ENCODE measurements around the gene ITPK1. TPM values are rescaled to one million over a fixed set of nuclear protein-coding genes. Genes with fewer than 3 reads are reported as not detected.

ITPK1 gene
- total RNA-seq, 2 experiments from 2014 or later, result 17.8 to 34.7 TPM

DNA sequence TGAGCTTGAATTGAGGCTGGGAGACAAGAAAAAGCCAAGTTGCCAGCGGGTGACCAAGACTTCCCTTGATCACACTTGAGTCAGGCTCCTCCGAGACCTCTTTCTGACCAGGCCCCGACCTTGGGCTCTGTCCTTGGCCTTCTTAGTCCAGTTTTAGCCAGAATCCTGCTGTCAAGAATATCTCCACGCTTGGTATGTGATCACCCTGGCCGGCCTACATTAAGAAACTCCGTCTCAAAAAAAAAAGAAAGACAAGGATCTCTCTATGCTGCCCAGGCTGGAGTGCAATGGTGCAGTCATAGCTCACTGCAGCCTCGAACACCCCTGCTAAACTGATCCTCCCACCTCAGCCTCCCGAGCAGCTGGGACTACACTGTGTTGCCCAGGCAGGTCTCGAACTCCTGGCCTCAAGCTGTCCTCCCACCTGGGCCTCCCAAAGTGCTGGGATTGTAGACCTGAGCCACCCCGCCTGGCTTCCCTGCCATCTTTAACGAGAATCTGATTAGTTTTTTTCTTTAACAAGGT is 1.0 kb upstream of the ITPK1 start:
- H3K4me1 ChIP-seq (ENCODE audit: insufficient read depth, low read length, poor library complexity, severe bottlenecking), result peaks cover 27% of the 10 kb centered on the region
- BruUV-seq (replicated peaks), result no TSS peak
- intact Hi-C loops (cut with micrococcal nuclease; ENCODE audit: unreplicated experiment), result loop anchor here (10.0 kb wide), 1 partner anchor 218 kb away; the partner anchor contains the start of gene BTBD7
- TF ChIP-seq, protein P1, sequence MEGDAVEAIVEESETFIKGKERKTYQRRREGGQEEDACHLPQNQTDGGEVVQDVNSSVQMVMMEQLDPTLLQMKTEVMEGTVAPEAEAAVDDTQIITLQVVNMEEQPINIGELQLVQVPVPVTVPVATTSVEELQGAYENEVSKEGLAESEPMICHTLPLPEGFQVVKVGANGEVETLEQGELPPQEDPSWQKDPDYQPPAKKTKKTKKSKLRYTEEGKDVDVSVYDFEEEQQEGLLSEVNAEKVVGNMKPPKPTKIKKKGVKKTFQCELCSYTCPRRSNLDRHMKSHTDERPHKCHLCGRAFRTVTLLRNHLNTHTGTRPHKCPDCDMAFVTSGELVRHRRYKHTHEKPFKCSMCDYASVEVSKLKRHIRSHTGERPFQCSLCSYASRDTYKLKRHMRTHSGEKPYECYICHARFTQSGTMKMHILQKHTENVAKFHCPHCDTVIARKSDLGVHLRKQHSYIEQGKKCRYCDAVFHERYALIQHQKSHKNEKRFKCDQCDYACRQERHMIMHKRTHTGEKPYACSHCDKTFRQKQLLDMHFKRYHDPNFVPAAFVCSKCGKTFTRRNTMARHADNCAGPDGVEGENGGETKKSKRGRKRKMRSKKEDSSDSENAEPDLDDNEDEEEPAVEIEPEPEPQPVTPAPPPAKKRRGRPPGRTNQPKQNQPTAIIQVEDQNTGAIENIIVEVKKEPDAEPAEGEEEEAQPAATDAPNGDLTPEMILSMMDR (conservative IDR thresholded peaks at IDR 0.05; ENCODE audit: low read length), result no peak
- TF ChIP-seq EZH2phosphoT487 (IDR thresholded peaks at IDR 0.05; ENCODE audit: borderline replicate concordance, low read depth, low read length), result no peak
- POLR2A ChIA-PET, result interaction anchor here (0.6 kb wide), 1 partner anchor 18 kb away, joined by 3 read pairs; no protein-coding TSS in a partner anchor
- no peaks in the 10 kb centered on the region for H3K36me3 ChIP-seq (ENCODE audit: insufficient read depth, low read length)
- H3K4me3 ChIP-seq (ENCODE audit: low read depth, low read length, poor library complexity, severe bottlenecking), result peak overlapping the region; percentile 81
- 0 out of 2 replicates have a peak, but pooled peaks cover 3% of the 10 kb centered on the region for H4K20me1 ChIP-seq (ENCODE audit: insufficient read depth, low read length)
- H3K27ac ChIP-seq (ENCODE audit: low read depth, low read length, poor library complexity, severe bottlenecking), result no peak overlapping the region
- no peak for DNase-seq (ENCODE audit: low spot score)
- H3K9me2 ChIP-seq (ENCODE audit: insufficient read depth, low read length), result no peaks in the 10 kb centered on the region
- no peaks in the 10 kb centered on the region for H3K9me3 ChIP-seq (ENCODE audit: low read length)
- peak overlapping the region; percentile 88; the same call in 1 of the 2 replicates for H2AFZ ChIP-seq (ENCODE audit: low read length)
- CTCF ChIA-PET (ENCODE audit: unreplicated experiment), result interaction anchor here (0.9 kb wide), 1 partner anchor 164 kb away, joined by 3 read pairs; no protein-coding TSS in a partner anchor
- H3K4me2 ChIP-seq (ENCODE audit: low read length), result peak overlapping the region; percentile 93
- H3K79me2 ChIP-seq (ENCODE audit: insufficient read depth, low read depth, low read length), result no peaks in the 10 kb centered on the region

DNA sequence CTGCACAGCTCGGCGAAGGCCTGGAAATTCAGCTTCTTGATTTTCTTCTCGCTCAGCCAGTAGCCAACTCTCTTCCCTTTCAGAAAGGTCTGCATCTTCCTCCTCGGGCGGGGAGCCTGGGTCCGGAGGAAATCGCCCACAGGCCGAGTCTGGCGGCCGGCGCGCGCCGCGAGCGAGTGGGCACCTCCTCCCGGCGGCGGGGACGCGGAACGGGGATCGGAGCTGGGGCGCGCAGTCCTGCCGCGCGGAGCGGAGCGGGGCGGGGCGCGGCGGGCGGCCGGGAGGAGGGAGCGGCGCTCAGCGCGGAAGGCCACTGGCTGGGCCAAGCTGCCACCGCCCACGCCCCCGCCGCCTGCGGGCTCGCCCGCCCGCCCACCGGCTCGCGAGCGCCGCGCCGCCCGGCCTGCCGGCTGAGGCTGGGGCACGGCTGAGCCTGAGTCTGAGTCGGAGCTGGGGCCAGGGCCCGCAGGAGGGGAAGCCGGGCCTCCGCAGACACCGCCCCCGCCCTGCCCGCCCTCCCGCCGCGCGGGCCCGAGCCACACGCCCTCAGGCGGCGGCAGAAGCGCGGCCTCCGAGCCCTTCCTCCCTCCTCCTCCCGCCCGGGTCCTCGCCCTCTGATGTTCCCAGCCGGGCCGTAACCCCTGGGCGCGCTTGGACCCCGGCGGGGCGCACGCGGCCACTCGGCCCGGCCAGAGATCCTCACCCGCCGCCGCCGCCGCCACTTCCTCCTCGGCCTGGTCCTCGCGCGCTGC is 480 bp downstream of the ITPK1 start:
- intact Hi-C loops (cut with micrococcal nuclease; ENCODE audit: unreplicated experiment), result loop anchor here (1.0 to 10.0 kb wide), 4 partner anchors 70 to 220 kb away; partner anchors contain the start of genes BTBD7, GON7, LYSET and MOAP1
- H3K4me2 ChIP-seq (ENCODE audit: low read length), result peak overlapping the region; percentile 89
- H3K4me1 ChIP-seq (ENCODE audit: insufficient read depth, low read length, poor library complexity, severe bottlenecking), result peaks cover 27% of the 10 kb centered on the region
- ChIA-PET CTCF (ENCODE audit: unreplicated experiment) (no interaction called here), POLR2A (no interaction called here)
- H3K27ac ChIP-seq (ENCODE audit: low read depth, low read length, poor library complexity, severe bottlenecking), result peak overlapping the region; percentile 46
- H3K9me2 ChIP-seq (ENCODE audit: insufficient read depth, low read length), result no peaks in the 10 kb centered on the region
- peak overlapping the region; percentile 81 for H3K4me3 ChIP-seq (ENCODE audit: low read depth, low read length, poor library complexity, severe bottlenecking)
- no TSS peak for BruUV-seq (replicated peaks)
- H3K79me2 ChIP-seq (ENCODE audit: insufficient read depth, low read depth, low read length), result no peaks in the 10 kb centered on the region
- 0 out of 2 replicates have a peak, but pooled peaks cover 3% of the 10 kb centered on the region for H4K20me1 ChIP-seq (ENCODE audit: insufficient read depth, low read length)
- DNase-seq (ENCODE audit: low spot score), result peak; percentile 88
- peak overlapping the region; percentile 72 for H2AFZ ChIP-seq (ENCODE audit: low read length)
- H3K9me3 ChIP-seq (ENCODE audit: low read length), result no peaks in the 10 kb centered on the region
- H3K36me3 ChIP-seq (ENCODE audit: insufficient read depth, low read length), result no peaks in the 10 kb centered on the region
- TF ChIP-seq EZH2phosphoT487 (IDR thresholded peaks at IDR 0.05; ENCODE audit: borderline replicate concordance, low read depth, low read length), result no peak
- TF ChIP-seq, protein P1 (conservative IDR thresholded peaks at IDR 0.05; ENCODE audit: low read length), result no peak

All from OCI-LY7 (cell line).